ENCODE results near the gene SMC4.

DNA sequence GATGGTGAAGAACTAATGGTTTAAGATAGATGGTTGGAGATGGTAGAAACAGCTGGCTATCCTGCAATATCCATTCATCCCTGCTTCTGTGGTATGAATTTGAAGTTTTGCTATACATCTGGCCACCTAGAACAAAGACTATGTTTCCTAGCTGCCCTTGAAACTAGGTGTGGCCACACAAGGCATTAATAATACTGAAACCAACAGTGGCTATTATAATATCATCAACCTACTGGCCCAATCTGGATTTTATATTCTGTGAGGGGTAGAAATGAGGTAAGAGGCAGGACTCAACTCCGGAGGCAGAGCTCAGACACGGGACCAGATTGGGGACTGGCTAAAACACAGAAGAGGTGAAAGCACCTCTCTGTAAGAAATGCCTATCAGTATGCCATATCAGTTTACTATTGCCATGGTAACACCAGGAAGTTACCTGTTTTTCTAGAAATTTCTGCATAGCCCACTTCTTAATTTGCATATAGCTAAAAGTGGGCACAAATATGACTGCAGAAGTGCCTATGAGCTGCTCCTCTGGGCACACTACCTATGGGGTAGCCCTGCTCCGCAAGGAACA is 8.8 kb upstream of the SMC4 start:
- TF ChIP-seq, protein P1, sequence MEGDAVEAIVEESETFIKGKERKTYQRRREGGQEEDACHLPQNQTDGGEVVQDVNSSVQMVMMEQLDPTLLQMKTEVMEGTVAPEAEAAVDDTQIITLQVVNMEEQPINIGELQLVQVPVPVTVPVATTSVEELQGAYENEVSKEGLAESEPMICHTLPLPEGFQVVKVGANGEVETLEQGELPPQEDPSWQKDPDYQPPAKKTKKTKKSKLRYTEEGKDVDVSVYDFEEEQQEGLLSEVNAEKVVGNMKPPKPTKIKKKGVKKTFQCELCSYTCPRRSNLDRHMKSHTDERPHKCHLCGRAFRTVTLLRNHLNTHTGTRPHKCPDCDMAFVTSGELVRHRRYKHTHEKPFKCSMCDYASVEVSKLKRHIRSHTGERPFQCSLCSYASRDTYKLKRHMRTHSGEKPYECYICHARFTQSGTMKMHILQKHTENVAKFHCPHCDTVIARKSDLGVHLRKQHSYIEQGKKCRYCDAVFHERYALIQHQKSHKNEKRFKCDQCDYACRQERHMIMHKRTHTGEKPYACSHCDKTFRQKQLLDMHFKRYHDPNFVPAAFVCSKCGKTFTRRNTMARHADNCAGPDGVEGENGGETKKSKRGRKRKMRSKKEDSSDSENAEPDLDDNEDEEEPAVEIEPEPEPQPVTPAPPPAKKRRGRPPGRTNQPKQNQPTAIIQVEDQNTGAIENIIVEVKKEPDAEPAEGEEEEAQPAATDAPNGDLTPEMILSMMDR (IDR thresholded peaks at IDR 0.05): no peak
- TF ChIP-seq EP300 (IDR thresholded peaks at IDR 0.05): no peak

Measured in ovary (tissue), 3 donors.